NB4 (cell line): Measurements from ENCODE around the gene CD7.

Experiments
- DNase-seq: peaks from one replicate; pipeline ENCODE4 v3.0.0; 2010; ENCODE audit warnings: low read depth
- H3K4me3 ChIP-seq: one replicate; pipeline ENCODE4 v1.5.1; 2011; ENCODE audit warnings: mild to moderate bottlenecking, low read depth, low read length, moderate library complexity
- CTCF ChIP-seq: IDR thresholded peaks from one replicate; pipeline ENCODE4 v1.5.1; 2012; ENCODE audit warnings: low read depth, low read length
- MAX ChIP-seq: IDR thresholded peaks from 2 replicates; pipeline ENCODE4 v1.6.1; 2011; ENCODE audit warnings: low read depth, low read length
- MYC ChIP-seq: IDR thresholded peaks from 2 replicates; pipeline ENCODE4 v1.6.1; 2011; ENCODE audit warnings: low read depth, low read length
- POLR2A ChIP-seq: IDR thresholded peaks from 2 replicates; pipeline ENCODE4 v1.6.1; 2011; ENCODE audit warnings: mild to moderate bottlenecking; ENCODE audit not compliant: insufficient read length; ENCODE audit errors: extremely low read depth

Gene CD7

GRCh38 chr17:82328141-82328993 lies 11.0 kb upstream of the CD7 start:
- no peak for DNase-seq
- no peak overlapping the region for H3K4me3 ChIP-seq
- no peak for TF ChIP-seq CTCF
- TF ChIP-seq POLR2A: no peak
- no peak for TF ChIP-seq MAX
- TF ChIP-seq MYC: no peak

GRCh38 chr17:82327757-82328140 lies 10.3 kb upstream of the CD7 start:
- TF ChIP-seq POLR2A (no peak), MYC (no peak), CTCF (no peak), MAX (no peak)
- H3K4me3 ChIP-seq: no peak overlapping the region
- DNase-seq: no peak

- no peak for TF ChIP-seq MYC
- no peak for TF ChIP-seq CTCF
- H3K4me3 ChIP-seq: no peak overlapping the region
- peak; percentile 51 for DNase-seq
Measured at GRCh38 chr17:82327289-82327688, 9.9 kb upstream of the CD7 start.

- H3K4me3 ChIP-seq: no peak overlapping the region
- DNase-seq: no peak
- TF ChIP-seq POLR2A: no peak
- TF ChIP-seq MYC: no peak
- no peak for TF ChIP-seq MAX
- TF ChIP-seq CTCF: no peak
Measured at GRCh38 chr17:82325286-82326180, 8.1 kb upstream of the CD7 start.

GRCh38 chr17:82324566-82325285 lies 7.3 kb upstream of the CD7 start:
- no peak overlapping the region for H3K4me3 ChIP-seq
- TF ChIP-seq CTCF (no peak), MAX (no peak), MYC (no peak), POLR2A (no peak)
- no peak for DNase-seq
